ENCODE measurements around the gene SULT1A1.

- TF ChIP-seq, protein P1, sequence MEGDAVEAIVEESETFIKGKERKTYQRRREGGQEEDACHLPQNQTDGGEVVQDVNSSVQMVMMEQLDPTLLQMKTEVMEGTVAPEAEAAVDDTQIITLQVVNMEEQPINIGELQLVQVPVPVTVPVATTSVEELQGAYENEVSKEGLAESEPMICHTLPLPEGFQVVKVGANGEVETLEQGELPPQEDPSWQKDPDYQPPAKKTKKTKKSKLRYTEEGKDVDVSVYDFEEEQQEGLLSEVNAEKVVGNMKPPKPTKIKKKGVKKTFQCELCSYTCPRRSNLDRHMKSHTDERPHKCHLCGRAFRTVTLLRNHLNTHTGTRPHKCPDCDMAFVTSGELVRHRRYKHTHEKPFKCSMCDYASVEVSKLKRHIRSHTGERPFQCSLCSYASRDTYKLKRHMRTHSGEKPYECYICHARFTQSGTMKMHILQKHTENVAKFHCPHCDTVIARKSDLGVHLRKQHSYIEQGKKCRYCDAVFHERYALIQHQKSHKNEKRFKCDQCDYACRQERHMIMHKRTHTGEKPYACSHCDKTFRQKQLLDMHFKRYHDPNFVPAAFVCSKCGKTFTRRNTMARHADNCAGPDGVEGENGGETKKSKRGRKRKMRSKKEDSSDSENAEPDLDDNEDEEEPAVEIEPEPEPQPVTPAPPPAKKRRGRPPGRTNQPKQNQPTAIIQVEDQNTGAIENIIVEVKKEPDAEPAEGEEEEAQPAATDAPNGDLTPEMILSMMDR (IDR thresholded peaks at IDR 0.05), result no peak
- no peak for TF ChIP-seq POLR2A (IDR thresholded peaks at IDR 0.05)
Measured at GRCh38 chr16:28562199-28562598, 47.6 kb downstream of the SULT1A1 start.
